ENCODE results near the gene USP4. TPM values are rescaled to one million over a fixed set of nuclear protein-coding genes. Genes with fewer than 3 reads are reported as not detected.

The USP4 gene
- total RNA-seq, 1 donor from 2014 or later = 45.2 TPM

DNA sequence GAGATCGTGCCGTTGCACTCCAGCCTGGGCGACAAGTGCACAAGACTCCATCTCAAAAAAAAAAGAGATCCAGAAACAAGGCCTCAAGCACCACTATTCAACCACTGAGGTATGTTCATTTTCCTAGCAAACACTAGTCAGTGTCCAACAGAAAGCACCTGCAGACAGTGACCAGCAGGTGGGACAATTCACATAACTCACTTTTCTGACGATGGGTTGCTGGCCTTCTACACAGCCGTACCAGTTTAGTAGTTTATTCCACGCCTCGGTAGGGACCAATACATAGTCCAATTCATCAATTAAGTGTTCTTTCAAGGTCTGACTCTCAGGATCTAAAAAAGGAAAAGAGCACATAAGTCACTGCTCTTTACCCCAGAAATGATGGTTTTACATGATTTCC is 12.4 kb downstream of the USP4 start:
- DNase-seq (ENCODE audit: extremely low spot score in 2 of 2) = no peak
- no peaks in the 10 kb centered on the region for H3K4me1 ChIP-seq
- H3K36me3 ChIP-seq = peaks cover 0 to 83% of the 10 kb centered on the region in 2 donors
- TF ChIP-seq POLR2A (IDR thresholded peaks at IDR 0.05) = no peak
- TF ChIP-seq, protein P1, sequence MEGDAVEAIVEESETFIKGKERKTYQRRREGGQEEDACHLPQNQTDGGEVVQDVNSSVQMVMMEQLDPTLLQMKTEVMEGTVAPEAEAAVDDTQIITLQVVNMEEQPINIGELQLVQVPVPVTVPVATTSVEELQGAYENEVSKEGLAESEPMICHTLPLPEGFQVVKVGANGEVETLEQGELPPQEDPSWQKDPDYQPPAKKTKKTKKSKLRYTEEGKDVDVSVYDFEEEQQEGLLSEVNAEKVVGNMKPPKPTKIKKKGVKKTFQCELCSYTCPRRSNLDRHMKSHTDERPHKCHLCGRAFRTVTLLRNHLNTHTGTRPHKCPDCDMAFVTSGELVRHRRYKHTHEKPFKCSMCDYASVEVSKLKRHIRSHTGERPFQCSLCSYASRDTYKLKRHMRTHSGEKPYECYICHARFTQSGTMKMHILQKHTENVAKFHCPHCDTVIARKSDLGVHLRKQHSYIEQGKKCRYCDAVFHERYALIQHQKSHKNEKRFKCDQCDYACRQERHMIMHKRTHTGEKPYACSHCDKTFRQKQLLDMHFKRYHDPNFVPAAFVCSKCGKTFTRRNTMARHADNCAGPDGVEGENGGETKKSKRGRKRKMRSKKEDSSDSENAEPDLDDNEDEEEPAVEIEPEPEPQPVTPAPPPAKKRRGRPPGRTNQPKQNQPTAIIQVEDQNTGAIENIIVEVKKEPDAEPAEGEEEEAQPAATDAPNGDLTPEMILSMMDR (IDR thresholded peaks at IDR 0.05) = no peak
- TF ChIP-seq POLR2AphosphoS5 (IDR thresholded peaks at IDR 0.05; ENCODE audit: insufficient read depth in 1 of 2, low read depth in 1 of 2) = no peak
- no peak overlapping the region for H3K4me3 ChIP-seq
- no peaks in the 10 kb centered on the region for H3K9me3 ChIP-seq
- intact Hi-C loops (cut with DNase I) = no loop called here
- no peak overlapping the region for H3K27ac ChIP-seq
- no peaks in the 10 kb centered on the region for H3K27me3 ChIP-seq

GRCh38 chr3:49324768-49325167 is 15.1 kb downstream of the USP4 start:
- Histone ChIP-seq H3K9me3 (no peaks in the 10 kb centered on the region), H3K4me3 (no peak overlapping the region), H3K27me3 (no peaks in the 10 kb centered on the region), H3K27ac (no peak overlapping the region), H3K36me3 (peaks cover 0 to 83% of the 10 kb centered on the region in 2 donors), H3K4me1 (no peaks in the 10 kb centered on the region)
- TF ChIP-seq, protein P1 (IDR thresholded peaks at IDR 0.05) = no peak
- TF ChIP-seq POLR2A (IDR thresholded peaks at IDR 0.05) (no peak), POLR2AphosphoS5 (IDR thresholded peaks at IDR 0.05; ENCODE audit: insufficient read depth in 1 of 2, low read depth in 1 of 2) (no peak)
- intact Hi-C loops (cut with DNase I) = no loop called here
- DNase-seq (ENCODE audit: extremely low spot score in 2 of 2) = no peak

GRCh38 chr3:49316696-49317457 is 23.0 kb downstream of the USP4 start:
- no peak for DNase-seq (ENCODE audit: extremely low spot score in 2 of 2)
- TF ChIP-seq, protein P1 (IDR thresholded peaks at IDR 0.05) = no peak
- TF ChIP-seq POLR2AphosphoS5 (IDR thresholded peaks at IDR 0.05; ENCODE audit: insufficient read depth in 1 of 2, low read depth in 1 of 2) (no peak), POLR2A (IDR thresholded peaks at IDR 0.05) (no peak)
- Histone ChIP-seq H3K4me3 (no peak overlapping the region), H3K27me3 (no peaks in the 10 kb centered on the region), H3K27ac (no peak overlapping the region), H3K36me3 (peaks cover 0 to 58% of the 10 kb centered on the region in 2 donors), H3K4me1 (no peaks in the 10 kb centered on the region), H3K9me3 (no peaks in the 10 kb centered on the region)
- intact Hi-C loops (cut with DNase I) = no loop called here

- Histone ChIP-seq H3K4me3 (no peak overlapping the region), H3K9me3 (no peaks in the 10 kb centered on the region), H3K27me3 (no peaks in the 10 kb centered on the region), H3K4me1 (no peaks in the 10 kb centered on the region), H3K36me3 (peaks cover 0 to 56% of the 10 kb centered on the region in 2 donors), H3K27ac (no peak overlapping the region)
- TF ChIP-seq, protein P1 (IDR thresholded peaks at IDR 0.05) = no peak
- no peak for TF ChIP-seq POLR2A (IDR thresholded peaks at IDR 0.05)
- TF ChIP-seq POLR2AphosphoS5 (IDR thresholded peaks at IDR 0.05; ENCODE audit: insufficient read depth in 1 of 2, low read depth in 1 of 2) = no peak
- no peak for DNase-seq (ENCODE audit: extremely low spot score in 2 of 2)
- intact Hi-C loops (cut with DNase I) = no loop called here
Measured at GRCh38 chr3:49313896-49314688, 25.8 kb downstream of the USP4 start.

All from vagina (tissue), 2 donors.